B cell (primary cell): ENCODE measurements around the gene IL3RA.

Experiments
- EZH2 ChIP-seq: IDR thresholded peaks from 2 replicates; pipeline ENCODE4 v1.6.1; 2012; ENCODE audit warnings: borderline replicate concordance, low read depth, mild to moderate bottlenecking, moderate library complexity, low read length; ENCODE audit not compliant: insufficient read depth, poor library complexity, severe bottlenecking
- TF ChIP-seq, protein P1 (sequence below): fragments of 200-600 bp; IDR thresholded peaks from one replicate; pipeline ENCODE4 v1.8.0; 2022; ENCODE audit warnings: antibody characterized with exemption, mild to moderate bottlenecking

GRCh38 chrX:1397441-1398270, 61.1 kb downstream of the IL3RA start:
- TF ChIP-seq, protein P1, sequence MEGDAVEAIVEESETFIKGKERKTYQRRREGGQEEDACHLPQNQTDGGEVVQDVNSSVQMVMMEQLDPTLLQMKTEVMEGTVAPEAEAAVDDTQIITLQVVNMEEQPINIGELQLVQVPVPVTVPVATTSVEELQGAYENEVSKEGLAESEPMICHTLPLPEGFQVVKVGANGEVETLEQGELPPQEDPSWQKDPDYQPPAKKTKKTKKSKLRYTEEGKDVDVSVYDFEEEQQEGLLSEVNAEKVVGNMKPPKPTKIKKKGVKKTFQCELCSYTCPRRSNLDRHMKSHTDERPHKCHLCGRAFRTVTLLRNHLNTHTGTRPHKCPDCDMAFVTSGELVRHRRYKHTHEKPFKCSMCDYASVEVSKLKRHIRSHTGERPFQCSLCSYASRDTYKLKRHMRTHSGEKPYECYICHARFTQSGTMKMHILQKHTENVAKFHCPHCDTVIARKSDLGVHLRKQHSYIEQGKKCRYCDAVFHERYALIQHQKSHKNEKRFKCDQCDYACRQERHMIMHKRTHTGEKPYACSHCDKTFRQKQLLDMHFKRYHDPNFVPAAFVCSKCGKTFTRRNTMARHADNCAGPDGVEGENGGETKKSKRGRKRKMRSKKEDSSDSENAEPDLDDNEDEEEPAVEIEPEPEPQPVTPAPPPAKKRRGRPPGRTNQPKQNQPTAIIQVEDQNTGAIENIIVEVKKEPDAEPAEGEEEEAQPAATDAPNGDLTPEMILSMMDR, result no peak
- no peak for TF ChIP-seq EZH2
